SKM-1 treated with dmso at 0.1 percent for 144 hours (cell line): ENCODE results near the gene SRA1.
"Not testable (repeated sequence)": the region's sequence is repeated elsewhere in the genome, so short reads cannot be mapped to it uniquely, and the experiment has no call there.

ENCODE experiments used
- DNase-seq: peaks from one replicate; lab custom pipeline; 2025; ENCODE audit not compliant: unreplicated experiment; lab: John Stamatoyannopoulos, UW

SRA1 gene

GRCh38 chr5:140557136-140557805, at the start of gene SRA1:
SRA1 (minus strand) TSS chr5:140557473; CDS start chr5:140557452, 21 bp downstream.
- peak; percentile 84 for DNase-seq

- no peak for DNase-seq
These were observed 49.8 kb upstream of the SRA1 start for GRCh38 chr5:140607031-140607430.

GRCh38 chr5:140605879-140606278, 48.6 kb upstream of the SRA1 start:
- no peak for DNase-seq

GRCh38 chr5:140603734-140604133, 46.5 kb upstream of the SRA1 start:
- DNase-seq, result peak; percentile 11

- not testable (repeated sequence) for DNase-seq
These were observed 46.1 kb upstream of the SRA1 start for GRCh38 chr5:140603446-140603698.

GRCh38 chr5:140602147-140602546, 44.9 kb upstream of the SRA1 start:
- no peak for DNase-seq

- DNase-seq, result no peak
These were observed 42.8 kb upstream of the SRA1 start for GRCh38 chr5:140600096-140600495.

- no peak for DNase-seq
These were observed 41.6 kb upstream of the SRA1 start for GRCh38 chr5:140598836-140599235.

- DNase-seq, result no peak
These were observed 39.1 kb upstream of the SRA1 start for GRCh38 chr5:140596321-140596741.

- DNase-seq, result peak; percentile 88
These were observed 38.4 kb upstream of the SRA1 start for GRCh38 chr5:140595538-140596300.

GRCh38 chr5:140594169-140594568, 36.9 kb upstream of the SRA1 start:
- no peak for DNase-seq

- not testable (repeated sequence) for DNase-seq
These were observed 35.8 kb upstream of the SRA1 start for GRCh38 chr5:140593070-140593469.

GRCh38 chr5:140591747-140592372, 34.6 kb upstream of the SRA1 start:
- no peak for DNase-seq

GRCh38 chr5:140590861-140591260, 33.6 kb upstream of the SRA1 start:
- DNase-seq, result no peak

- DNase-seq, result no peak
These were observed 31.2 kb upstream of the SRA1 start for GRCh38 chr5:140588311-140589070.

GRCh38 chr5:140587495-140587894, 30.2 kb upstream of the SRA1 start:
- no peak for DNase-seq

- not testable (repeated sequence) for DNase-seq
These were observed 22.0 kb upstream of the SRA1 start for GRCh38 chr5:140579188-140579747.

- DNase-seq, result no peak
These were observed 19.5 kb upstream of the SRA1 start for GRCh38 chr5:140576776-140577201.

GRCh38 chr5:140575309-140575708, 18.0 kb upstream of the SRA1 start:
- DNase-seq, result no peak

- no peak for DNase-seq
These were observed 16.9 kb upstream of the SRA1 start for GRCh38 chr5:140574165-140574564.

GRCh38 chr5:140573683-140574082, 16.4 kb upstream of the SRA1 start:
- no peak for DNase-seq
